Kidney epithelial cell (primary cell): ENCODE results near the gene MTHFR. TPM values are rescaled to one million over a fixed set of nuclear protein-coding genes. Genes with fewer than 3 reads are reported as not detected.

Experiments
- DNase-seq: peaks from one replicate; pipeline ENCODE4 v3.0.0-alpha.2; 2010; ENCODE audit warnings: low read depth
- H3K27me3 ChIP-seq: 2 replicates; pipeline ENCODE4 v1.6.0; 2011; ENCODE audit warnings: low read length; ENCODE audit not compliant: control insufficient read depth, insufficient read depth
- H3K36me3 ChIP-seq: 2 replicates; pipeline ENCODE4 v1.5.1; 2011; ENCODE audit warnings: low read length; ENCODE audit not compliant: control insufficient read depth, insufficient read depth
- H3K4me3 ChIP-seq: 2 replicates; pipeline ENCODE4 v1.5.1; 2011; ENCODE audit warnings: low read depth, mild to moderate bottlenecking, control low read depth, low read length
- CTCF ChIP-seq: IDR thresholded peaks from 2 replicates; pipeline ENCODE4 v1.5.1; 2011; ENCODE audit warnings: mild to moderate bottlenecking, moderate library complexity, low read length, control low read depth, inconsistent platforms; ENCODE audit not compliant: insufficient read depth, poor library complexity, severe bottlenecking
- total RNA-seq: library from RNA; depleted of rRNA; stranded (reverse); fragments of >200 nt; gene quantifications from 2 replicates; pipeline ENCODE4 v1.2.3, GENCODE V29; 2015

The MTHFR gene
- 23.1 and 26.6 TPM in 2 replicates for total RNA-seq

- Histone ChIP-seq H3K36me3 (peaks cover 2% of the 10 kb centered on the region), H3K4me3 (peak within 1 kb of the TSS; percentile 61), H3K27me3 (no peaks in the 10 kb centered on the region)
- DNase-seq = peak; percentile 96
- TF ChIP-seq CTCF = no peak
Observed at GRCh38 chr1:11805422-11806306, at the start of gene MTHFR, which contains the start of gene CLCN6. MTHFR (minus strand) TSS chr1:11805964; CDS start chr1:11803116, 2,848 bp downstream. CLCN6 (plus strand) TSS chr1:11806191; CDS start chr1:11806263, 72 bp downstream.

- Histone ChIP-seq H3K36me3 (no peaks in the 10 kb centered on the region), H3K27me3 (peaks cover 36% of the 10 kb centered on the region), H3K4me3 (no peak overlapping the region)
- DNase-seq = no peak
- no peak for TF ChIP-seq CTCF
Observed at GRCh38 chr1:11855430-11855829, 49.7 kb upstream of the MTHFR start.

DNA sequence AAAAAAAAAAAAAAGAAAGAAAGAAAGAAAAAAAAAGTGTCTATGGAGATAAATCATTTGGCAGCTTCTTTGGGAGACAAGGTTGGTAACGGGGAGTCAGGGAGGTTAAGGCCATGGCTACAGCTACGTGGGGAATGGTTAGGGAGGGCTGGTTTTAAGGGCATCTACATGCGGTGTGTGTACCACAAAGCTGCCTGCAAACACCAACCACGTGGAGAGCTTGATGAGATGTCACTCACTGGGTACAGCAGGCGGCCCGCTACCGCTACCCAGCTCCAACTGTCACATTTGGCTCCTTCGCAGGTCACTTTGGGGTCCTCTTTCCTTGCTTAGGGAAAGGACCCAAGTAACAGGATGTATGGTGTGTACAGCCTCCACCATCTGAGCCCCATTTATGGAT is 48.8 kb upstream of the MTHFR start:
- no peak for DNase-seq
- Histone ChIP-seq H3K36me3 (no peaks in the 10 kb centered on the region), H3K27me3 (peaks cover 36% of the 10 kb centered on the region), H3K4me3 (no peak overlapping the region)
- TF ChIP-seq CTCF = no peak

GRCh38 chr1:11851180-11851579 is 45.4 kb upstream of the MTHFR start:
- Histone ChIP-seq H3K27me3 (peaks cover 13% of the 10 kb centered on the region), H3K36me3 (no peaks in the 10 kb centered on the region), H3K4me3 (no peak overlapping the region)
- TF ChIP-seq CTCF = no peak
- DNase-seq = no peak

GRCh38 chr1:11850156-11850555 is 44.4 kb upstream of the MTHFR start:
- Histone ChIP-seq H3K27me3 (peaks cover 13% of the 10 kb centered on the region), H3K36me3 (no peaks in the 10 kb centered on the region), H3K4me3 (no peak overlapping the region)
- no peak for DNase-seq
- no peak for TF ChIP-seq CTCF

DNA sequence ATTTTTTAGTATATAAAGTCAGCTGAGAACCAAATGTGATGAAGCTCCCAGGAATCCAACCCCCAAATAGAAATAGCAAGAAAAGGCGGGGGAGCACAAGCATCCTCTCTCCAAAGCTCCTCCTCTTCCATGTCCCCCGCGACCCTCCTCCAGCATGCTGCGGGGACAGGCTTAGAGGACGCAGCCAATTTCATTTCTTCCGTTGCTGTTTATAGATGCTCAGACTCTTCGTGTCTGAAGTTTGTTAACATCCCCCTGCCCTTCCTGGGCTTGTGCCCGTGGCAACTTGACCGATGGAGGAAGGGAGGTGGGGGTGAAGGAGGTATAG is 42.6 kb upstream of the MTHFR start:
- no peak for TF ChIP-seq CTCF
- H3K4me3 ChIP-seq = no peak overlapping the region
- no peak for DNase-seq
- H3K27me3 ChIP-seq = peaks cover 6% of the 10 kb centered on the region
- no peaks in the 10 kb centered on the region for H3K36me3 ChIP-seq
